ENCODE measurements around the gene ISOC2. TPM values are rescaled to one million over a fixed set of nuclear protein-coding genes. Genes with fewer than 3 reads are reported as not detected.

The ISOC2 gene
- total RNA-seq, 2 experiments from 2014 or later: 18.6 to 20.5 TPM

GRCh38 chr19:55459950-55460657 lies 1.3 kb downstream of the ISOC2 start:
- peaks cover 5% of the 10 kb centered on the region for H3K36me3 Mint-ChIP-seq (ENCODE audit: low read depth)
- no peaks in the 10 kb centered on the region for H3K9me3 Mint-ChIP-seq
- H3K4me1 Mint-ChIP-seq (ENCODE audit: low read depth): peaks cover 20% of the 10 kb centered on the region
- no peaks in the 10 kb centered on the region for H3K27me3 Mint-ChIP-seq (ENCODE audit: low read depth)
- intact Hi-C loops (cut with micrococcal nuclease): no loop called here
- CTCF ChIA-PET: interaction anchor here (1.0 to 1.2 kb wide), 2 partner anchors 44 to 205 kb away, joined by 3 to 6 read pairs; no protein-coding TSS in a partner anchor
- no peak for DNase-seq
- peak overlapping the region; percentile 93 for H3K4me3 Mint-ChIP-seq
- no peak overlapping the region for H3K27ac Mint-ChIP-seq

- Mint-ChIP-seq H3K27ac (no peak overlapping the region), H3K27me3 (ENCODE audit: low read depth) (no peaks in the 10 kb centered on the region), H3K4me3 (no peak overlapping the region), H3K36me3 (ENCODE audit: low read depth) (peaks cover 8% of the 10 kb centered on the region), H3K9me3 (no peaks in the 10 kb centered on the region), H3K4me1 (ENCODE audit: low read depth) (peaks cover 20% of the 10 kb centered on the region)
- DNase-seq: no peak
- intact Hi-C loops (cut with micrococcal nuclease): no loop called here
- CTCF ChIA-PET: interaction anchor here (0.9 to 1.2 kb wide), 3 partner anchors 8 to 204 kb away, joined by 3 to 6 read pairs (median 4); no protein-coding TSS in a partner anchor
Observed at GRCh38 chr19:55459551-55459949, 1.9 kb downstream of the ISOC2 start.

GRCh38 chr19:55457683-55458457 lies 3.6 kb downstream of the ISOC2 start:
- H3K4me3 Mint-ChIP-seq: no peak overlapping the region
- DNase-seq: no peak
- peaks cover 11% of the 10 kb centered on the region for H3K27me3 Mint-ChIP-seq (ENCODE audit: low read depth)
- CTCF ChIA-PET: no interaction called here
- H3K9me3 Mint-ChIP-seq: no peaks in the 10 kb centered on the region
- intact Hi-C loops (cut with micrococcal nuclease): no loop called here
- H3K4me1 Mint-ChIP-seq (ENCODE audit: low read depth): peaks cover 24% of the 10 kb centered on the region
- peaks cover 17% of the 10 kb centered on the region for H3K36me3 Mint-ChIP-seq (ENCODE audit: low read depth)
- no peak overlapping the region for H3K27ac Mint-ChIP-seq

- Mint-ChIP-seq H3K9me3 (no peaks in the 10 kb centered on the region), H3K27me3 (ENCODE audit: low read depth) (peaks cover 17% of the 10 kb centered on the region), H3K36me3 (ENCODE audit: low read depth) (peaks cover 17% of the 10 kb centered on the region), H3K4me3 (no peak overlapping the region), H3K4me1 (ENCODE audit: low read depth) (peaks cover 21% of the 10 kb centered on the region), H3K27ac (no peak overlapping the region)
- CTCF ChIA-PET: interaction anchor here (0.6 kb wide), 1 partner anchor 804 kb away, joined by 3 read pairs; no protein-coding TSS in a partner anchor
- DNase-seq: no peak
- intact Hi-C loops (cut with micrococcal nuclease): no loop called here
Observed at GRCh38 chr19:55456347-55456746, 5.1 kb downstream of the ISOC2 start.

GRCh38 chr19:55455576-55456235 lies 5.7 kb downstream of the ISOC2 start:
- DNase-seq: no peak
- H3K27me3 Mint-ChIP-seq (ENCODE audit: low read depth): peaks cover 21% of the 10 kb centered on the region
- no peak overlapping the region for H3K27ac Mint-ChIP-seq
- intact Hi-C loops (cut with micrococcal nuclease): no loop called here
- no peak overlapping the region for H3K4me3 Mint-ChIP-seq
- H3K9me3 Mint-ChIP-seq: no peaks in the 10 kb centered on the region
- H3K4me1 Mint-ChIP-seq (ENCODE audit: low read depth): peaks cover 19% of the 10 kb centered on the region
- peaks cover 17% of the 10 kb centered on the region for H3K36me3 Mint-ChIP-seq (ENCODE audit: low read depth)
- CTCF ChIA-PET: interaction anchor here (0.6 kb wide), 1 partner anchor 804 kb away, joined by 3 read pairs; no protein-coding TSS in a partner anchor

- intact Hi-C loops (cut with micrococcal nuclease): no loop called here
- no peaks in the 10 kb centered on the region for H3K9me3 Mint-ChIP-seq
- peak; percentile 56 for DNase-seq
- no peak overlapping the region for H3K4me3 Mint-ChIP-seq
- H3K36me3 Mint-ChIP-seq (ENCODE audit: low read depth): peaks cover 17% of the 10 kb centered on the region
- H3K27me3 Mint-ChIP-seq (ENCODE audit: low read depth): peaks cover 26% of the 10 kb centered on the region
- CTCF ChIA-PET: interaction anchor here (2.2 kb wide), 1 partner anchor 13 kb away, joined by 7 read pairs; no protein-coding TSS in a partner anchor
- H3K27ac Mint-ChIP-seq: no peak overlapping the region
- H3K4me1 Mint-ChIP-seq (ENCODE audit: low read depth): peaks cover 13% of the 10 kb centered on the region
Observed at GRCh38 chr19:55454787-55455243, 6.6 kb downstream of the ISOC2 start.

GRCh38 chr19:55453511-55454260 lies 7.8 kb downstream of the ISOC2 start:
- Mint-ChIP-seq H3K27ac (no peak overlapping the region), H3K9me3 (no peaks in the 10 kb centered on the region), H3K27me3 (ENCODE audit: low read depth) (peaks cover 27% of the 10 kb centered on the region), H3K4me1 (ENCODE audit: low read depth) (peaks cover 12% of the 10 kb centered on the region), H3K4me3 (peak overlapping the region; percentile 17), H3K36me3 (ENCODE audit: low read depth) (peaks cover 17% of the 10 kb centered on the region)
- intact Hi-C loops (cut with micrococcal nuclease): no loop called here
- CTCF ChIA-PET: interaction anchor here (0.7 to 2.2 kb wide), 8 partner anchors 14 to 313 kb away, joined by 3 to 7 read pairs (median 4); partner anchors contain the start of gene HSPBP1
- DNase-seq: no peak

GRCh38 chr19:55452749-55453346 lies 8.6 kb downstream of the ISOC2 start:
- intact Hi-C loops (cut with micrococcal nuclease): no loop called here
- no peak overlapping the region for H3K4me3 Mint-ChIP-seq
- H3K27ac Mint-ChIP-seq: no peak overlapping the region
- DNase-seq: peak; percentile 23
- H3K9me3 Mint-ChIP-seq: no peaks in the 10 kb centered on the region
- peaks cover 27% of the 10 kb centered on the region for H3K27me3 Mint-ChIP-seq (ENCODE audit: low read depth)
- CTCF ChIA-PET: interaction anchor here (1.1 to 2.2 kb wide), 5 partner anchors 15 to 312 kb away, joined by 3 to 7 read pairs (median 4); partner anchors contain the start of gene HSPBP1
- peaks cover 12% of the 10 kb centered on the region for H3K4me1 Mint-ChIP-seq (ENCODE audit: low read depth)
- H3K36me3 Mint-ChIP-seq (ENCODE audit: low read depth): peaks cover 17% of the 10 kb centered on the region

GRCh38 chr19:55451965-55452748 lies 9.3 kb downstream of the ISOC2 start:
- peaks cover 27% of the 10 kb centered on the region for H3K27me3 Mint-ChIP-seq (ENCODE audit: low read depth)
- H3K4me3 Mint-ChIP-seq: no peak overlapping the region
- no peaks in the 10 kb centered on the region for H3K9me3 Mint-ChIP-seq
- no peak overlapping the region for H3K27ac Mint-ChIP-seq
- intact Hi-C loops (cut with micrococcal nuclease): no loop called here
- peaks cover 12% of the 10 kb centered on the region for H3K4me1 Mint-ChIP-seq (ENCODE audit: low read depth)
- DNase-seq: no peak
- CTCF ChIA-PET: interaction anchor here (0.7 to 2.2 kb wide), 2 partner anchors 15 to 247 kb away, joined by 3 to 7 read pairs; no protein-coding TSS in a partner anchor
- peaks cover 17% of the 10 kb centered on the region for H3K36me3 Mint-ChIP-seq (ENCODE audit: low read depth)

GRCh38 chr19:55451163-55451964 lies 10.1 kb downstream of the ISOC2 start:
- peaks cover 12% of the 10 kb centered on the region for H3K4me1 Mint-ChIP-seq (ENCODE audit: low read depth)
- peak overlapping the region; percentile 39 for H3K4me3 Mint-ChIP-seq
- DNase-seq: no peak
- CTCF ChIA-PET: interaction anchor here (0.7 kb wide), 1 partner anchor 247 kb away, joined by 3 read pairs; no protein-coding TSS in a partner anchor
- H3K9me3 Mint-ChIP-seq: no peaks in the 10 kb centered on the region
- H3K27ac Mint-ChIP-seq: no peak overlapping the region
- H3K27me3 Mint-ChIP-seq (ENCODE audit: low read depth): peaks cover 27% of the 10 kb centered on the region
- H3K36me3 Mint-ChIP-seq (ENCODE audit: low read depth): peaks cover 15% of the 10 kb centered on the region
- intact Hi-C loops (cut with micrococcal nuclease): no loop called here

All from activated naive CD4-positive, alpha-beta T cell treated with anti-CD3 and anti-CD28 coated beads for 36 hours (primary cell).